ENCODE measurements around the gene DCST1.
A peak's percentile ranks its signal among the peaks of the same experiment; 100 is the strongest.
"Not testable (repeated sequence)": the region's sequence is repeated elsewhere in the genome, so short reads cannot be mapped to it uniquely, and the experiment has no call there.

DCST1 gene

GRCh38 chr1:155033524-155033923 lies at the start of gene DCST1, which contains the start of gene DCST2:
Gene DCST1, plus strand, starts transcription at chr1:155033824. Its CDS starts 213 bp downstream, at chr1:155034037.
Gene DCST2, minus strand, starts transcription at chr1:155033781. Its CDS starts 80 bp downstream, at chr1:155033701.
- no peak for DNase-seq

- DNase-seq, result not testable (repeated sequence)
Observed at GRCh38 chr1:154986736-154987135, 46.9 kb upstream of the DCST1 start.

- no peak for DNase-seq
Observed at GRCh38 chr1:154987326-154987725, 46.3 kb upstream of the DCST1 start.

- peak; percentile 38 for DNase-seq
Observed at GRCh38 chr1:154988058-154988954, 45.3 kb upstream of the DCST1 start.

GRCh38 chr1:154989195-154989860 lies 44.3 kb upstream of the DCST1 start:
- DNase-seq, result no peak

- DNase-seq, result no peak
Observed at GRCh38 chr1:154990276-154990675, 43.3 kb upstream of the DCST1 start.

- peak; percentile 37 for DNase-seq
Observed at GRCh38 chr1:154992721-154993571, 40.7 kb upstream of the DCST1 start.

GRCh38 chr1:154993572-154994268 lies 39.9 kb upstream of the DCST1 start, which contains the start of gene LENEP:
Gene LENEP, plus strand, starts transcription at chr1:154993586. Its CDS starts 22 bp downstream, at chr1:154993608.
- DNase-seq, result no peak

- no peak for DNase-seq
Observed at GRCh38 chr1:154994269-154994587, 39.4 kb upstream of the DCST1 start.

GRCh38 chr1:154994591-154994990 lies 39.0 kb upstream of the DCST1 start:
- DNase-seq, result no peak

- peak; percentile 52 for DNase-seq
Observed at GRCh38 chr1:154995301-154995983, 38.2 kb upstream of the DCST1 start.

- DNase-seq, result no peak
Observed at GRCh38 chr1:154996966-154997701, 36.5 kb upstream of the DCST1 start.

GRCh38 chr1:154998201-154998780 lies 35.3 kb upstream of the DCST1 start:
- DNase-seq, result no peak

GRCh38 chr1:154998818-154999570 lies 34.6 kb upstream of the DCST1 start:
- DNase-seq, result peak; percentile 81

- DNase-seq, result peak; percentile 45
Observed at GRCh38 chr1:154999571-155000410, 33.8 kb upstream of the DCST1 start.

- DNase-seq, result peak; percentile 41
Observed at GRCh38 chr1:155000411-155000725, 33.3 kb upstream of the DCST1 start.

GRCh38 chr1:155000726-155001424 lies 32.7 kb upstream of the DCST1 start:
- DNase-seq, result peak; percentile 82

GRCh38 chr1:155001425-155001674 lies 32.3 kb upstream of the DCST1 start:
- DNase-seq, result no peak
